WERI-Rb-1 (cell line): Measurements from ENCODE around the gene SON.

Experiments
- DNase-seq: peaks from one replicate; pipeline ENCODE4 v3.0.0-alpha.2; 2020
- H3K27ac ChIP-seq: fragments of 250-450 bp; sonication (Bioruptor Pico); 2 replicates; pipeline ENCODE4 v1.5.1; 2020; ENCODE audit warnings: mild to moderate bottlenecking, moderate library complexity
- H3K27me3 ChIP-seq: fragments of 250-450 bp; sonication (Bioruptor Pico); 2 replicates; pipeline ENCODE4 v1.5.1; 2021; ENCODE audit warnings: mild to moderate bottlenecking, low read depth, moderate library complexity; ENCODE audit not compliant: insufficient read depth, severe bottlenecking
- H3K36me3 ChIP-seq: fragments of 250-450 bp; sonication (Bioruptor Pico); 2 replicates; pipeline ENCODE4 v1.5.1; 2020; ENCODE audit warnings: mild to moderate bottlenecking, moderate library complexity
- H3K4me3 ChIP-seq: 2 replicates; pipeline ENCODE4 v1.5.1; 2011; ENCODE audit warnings: low read depth, mild to moderate bottlenecking, control low read depth, low read length
- H3K9me3 ChIP-seq: fragments of 250-450 bp; sonication (Bioruptor Pico); 2 replicates; pipeline ENCODE4 v1.5.1; 2021; ENCODE audit warnings: mild to moderate bottlenecking, moderate library complexity; ENCODE audit not compliant: severe bottlenecking
- CTCF ChIP-seq: IDR thresholded peaks from 2 replicates; pipeline ENCODE4 v1.5.1; 2011; ENCODE audit warnings: low read depth, mild to moderate bottlenecking, control low read depth, inconsistent platforms, low read length

SON gene

GRCh38 chr21:33554982-33555344 lies 12.1 kb downstream of the SON start:
- no peak for DNase-seq
- H3K27me3 ChIP-seq = no peaks in the 10 kb centered on the region
- no peak for TF ChIP-seq CTCF
- peaks cover 98% of the 10 kb centered on the region for H3K36me3 ChIP-seq
- H3K9me3 ChIP-seq = no peaks in the 10 kb centered on the region
- H3K27ac ChIP-seq = no peak overlapping the region
- no peak overlapping the region for H3K4me3 ChIP-seq

- peaks cover 93% of the 10 kb centered on the region for H3K36me3 ChIP-seq
- no peaks in the 10 kb centered on the region for H3K9me3 ChIP-seq
- no peaks in the 10 kb centered on the region for H3K27me3 ChIP-seq
- no peak overlapping the region for H3K4me3 ChIP-seq
- no peak overlapping the region for H3K27ac ChIP-seq
- DNase-seq = no peak
- TF ChIP-seq CTCF = no peak
Measured at GRCh38 chr21:33557447-33557846, 14.6 kb downstream of the SON start.

DNA sequence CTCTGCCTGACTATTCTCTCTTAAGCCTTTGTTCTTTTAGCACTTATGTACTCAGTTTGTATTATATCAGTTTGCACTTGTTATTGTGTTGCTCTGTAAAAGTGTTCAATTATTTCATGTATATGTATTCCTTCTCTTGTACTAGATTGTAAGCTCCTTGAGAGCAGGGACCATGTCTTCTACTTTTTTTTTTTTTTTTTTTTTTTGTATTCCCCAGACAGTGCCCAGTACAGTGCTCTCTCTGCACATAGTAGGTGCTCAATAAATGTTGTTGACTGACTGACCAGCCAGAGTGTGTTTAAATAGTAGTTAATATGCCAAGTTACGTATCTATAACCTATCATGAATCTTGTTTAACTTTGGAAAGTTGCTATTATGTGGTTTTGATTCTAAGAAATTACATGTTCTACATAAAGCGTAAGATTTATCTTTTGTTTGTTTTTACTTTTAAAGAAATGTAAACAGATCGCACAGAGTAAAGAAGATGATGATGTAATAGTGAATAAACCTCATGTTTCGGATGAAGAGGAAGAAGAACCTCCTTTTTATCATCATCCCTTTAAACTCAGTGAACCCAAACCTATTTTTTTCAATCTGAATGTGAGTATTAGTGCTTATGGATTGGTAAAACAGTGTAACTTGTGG lies 16.1 kb downstream of the SON start:
- Histone ChIP-seq H3K27ac (no peak overlapping the region), H3K4me3 (no peak overlapping the region), H3K9me3 (no peaks in the 10 kb centered on the region), H3K27me3 (no peaks in the 10 kb centered on the region), H3K36me3 (peaks cover 93% of the 10 kb centered on the region)
- no peak for DNase-seq
- no peak for TF ChIP-seq CTCF

- no peak overlapping the region for H3K4me3 ChIP-seq
- DNase-seq = no peak
- no peaks in the 10 kb centered on the region for H3K27me3 ChIP-seq
- no peaks in the 10 kb centered on the region for H3K9me3 ChIP-seq
- TF ChIP-seq CTCF = no peak
- peaks cover 87% of the 10 kb centered on the region for H3K36me3 ChIP-seq
- H3K27ac ChIP-seq = no peak overlapping the region
Measured at GRCh38 chr21:33559813-33560212, 17.0 kb downstream of the SON start.

DNA sequence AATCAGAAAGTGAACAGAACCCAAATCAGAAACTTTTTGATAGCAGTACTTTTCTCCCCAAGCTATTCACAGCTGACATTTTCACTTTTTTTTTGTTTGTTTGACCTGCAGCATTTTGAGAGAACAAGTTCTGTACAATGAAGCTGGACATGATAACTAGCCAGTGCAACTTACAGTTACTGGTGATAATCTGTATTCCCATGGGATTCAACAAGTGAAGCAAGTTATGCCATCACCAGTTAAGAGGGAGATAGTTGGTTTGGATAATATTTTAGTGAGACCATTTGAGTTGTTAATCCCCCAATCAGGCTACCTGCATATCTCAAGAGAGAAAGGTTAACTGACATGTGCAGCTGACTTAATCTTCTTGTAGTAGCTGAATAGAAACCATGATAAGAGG lies 18.1 kb downstream of the SON start:
- H3K4me3 ChIP-seq = no peak overlapping the region
- peaks cover 77% of the 10 kb centered on the region for H3K36me3 ChIP-seq
- no peak overlapping the region for H3K27ac ChIP-seq
- H3K9me3 ChIP-seq = no peaks in the 10 kb centered on the region
- DNase-seq = no peak
- no peak for TF ChIP-seq CTCF
- no peaks in the 10 kb centered on the region for H3K27me3 ChIP-seq

GRCh38 chr21:33561373-33561772 lies 18.5 kb downstream of the SON start:
- H3K27ac ChIP-seq = no peak overlapping the region
- DNase-seq = no peak
- no peaks in the 10 kb centered on the region for H3K27me3 ChIP-seq
- no peak overlapping the region for H3K4me3 ChIP-seq
- H3K9me3 ChIP-seq = no peaks in the 10 kb centered on the region
- H3K36me3 ChIP-seq = peaks cover 76% of the 10 kb centered on the region
- TF ChIP-seq CTCF = no peak
